Activated B cell treated with CpG ODN at 0.5 μM for 24 hours (primary cell): ENCODE results near the gene INKA2. TPM values are rescaled to one million over a fixed set of nuclear protein-coding genes. Genes with fewer than 3 reads are reported as not detected.

Experiments
- ATAC-seq: fragments of 200-7000 bp; cut with Tn5 transposase; one replicate; pipeline ENCODE4 v1.10.0; 2021; ENCODE audit warnings: low read depth, mild to moderate bottlenecking, moderate library complexity
- CTCF ChIA-PET: fragments of 350-600 bp; sonication (Branson Sonifier 250); formaldehyde crosslinking; loops from one replicate; lab custom pipeline; 2021; ENCODE audit warnings: antibody characterized with exemption; lab: Charles Lee
- POLR2A ChIA-PET: fragments of 350-600 bp; sonication (Branson Sonifier 250); formaldehyde crosslinking; loops from one replicate; lab custom pipeline; 2021; ENCODE audit warnings: antibody characterized with exemption; lab: Charles Lee
- DNase-seq: peaks from one replicate; pipeline ENCODE4 v3.0.0; 2022
- H3K27ac Mint-ChIP-seq: one replicate; pipeline ENCODE4 v1.8.0; 2020; ENCODE audit warnings: mixed read lengths
- H3K27me3 Mint-ChIP-seq: one replicate; pipeline ENCODE4 v1.8.0; 2021; ENCODE audit warnings: mixed read lengths
- H3K36me3 Mint-ChIP-seq: one replicate; pipeline ENCODE4 v1.8.0; 2021; ENCODE audit warnings: low read depth, mixed read lengths
- H3K4me1 Mint-ChIP-seq: one replicate; pipeline ENCODE4 v1.8.0; 2021; ENCODE audit warnings: mixed read lengths
- H3K4me3 Mint-ChIP-seq: one replicate; pipeline ENCODE4 v1.8.0; 2020; ENCODE audit warnings: mild to moderate bottlenecking, mixed read lengths
- H3K9me3 Mint-ChIP-seq: one replicate; pipeline ENCODE4 v1.8.0; 2020; ENCODE audit warnings: mixed read lengths
- intact Hi-C: fragments of 100-400 bp; cut with micrococcal nuclease; formaldehyde crosslinking; loops from one replicate; pipeline ENCODE4 v1.15.1; 2024
- total RNA-seq: library from RNA; stranded (reverse); gene quantifications from 2 replicates; pipeline ENCODE4 v1.2.3, GENCODE V29; 2022
- TF ChIP-seq, protein P1 (sequence below): fragments of 200-600 bp; IDR thresholded peaks from one replicate; pipeline ENCODE4 v1.8.0; 2022; ENCODE audit warnings: antibody characterized with exemption, mild to moderate bottlenecking

The INKA2 gene
- total RNA-seq, 1 donor from 2014 or later: 2.1 TPM

DNA sequence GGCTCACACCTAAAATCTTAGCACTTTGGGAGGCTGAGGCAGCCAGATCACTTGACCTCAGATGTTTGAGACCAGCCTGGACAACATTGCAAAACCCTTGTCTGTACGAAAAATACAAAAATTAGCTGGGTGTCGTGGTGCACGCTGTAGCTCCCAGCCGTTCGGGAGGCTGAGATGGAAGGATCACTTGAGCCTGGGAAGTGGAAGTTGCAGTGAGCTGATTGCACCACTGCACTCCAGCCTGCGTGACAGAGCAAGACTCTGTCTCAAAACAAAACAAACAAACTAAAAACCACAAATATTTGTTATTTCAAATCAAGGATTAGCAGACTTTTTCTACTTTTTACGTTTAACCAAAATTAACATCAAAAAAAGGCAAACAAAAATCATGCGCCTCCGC lies 31.3 kb downstream of the INKA2 start:
- TF ChIP-seq, protein P1, sequence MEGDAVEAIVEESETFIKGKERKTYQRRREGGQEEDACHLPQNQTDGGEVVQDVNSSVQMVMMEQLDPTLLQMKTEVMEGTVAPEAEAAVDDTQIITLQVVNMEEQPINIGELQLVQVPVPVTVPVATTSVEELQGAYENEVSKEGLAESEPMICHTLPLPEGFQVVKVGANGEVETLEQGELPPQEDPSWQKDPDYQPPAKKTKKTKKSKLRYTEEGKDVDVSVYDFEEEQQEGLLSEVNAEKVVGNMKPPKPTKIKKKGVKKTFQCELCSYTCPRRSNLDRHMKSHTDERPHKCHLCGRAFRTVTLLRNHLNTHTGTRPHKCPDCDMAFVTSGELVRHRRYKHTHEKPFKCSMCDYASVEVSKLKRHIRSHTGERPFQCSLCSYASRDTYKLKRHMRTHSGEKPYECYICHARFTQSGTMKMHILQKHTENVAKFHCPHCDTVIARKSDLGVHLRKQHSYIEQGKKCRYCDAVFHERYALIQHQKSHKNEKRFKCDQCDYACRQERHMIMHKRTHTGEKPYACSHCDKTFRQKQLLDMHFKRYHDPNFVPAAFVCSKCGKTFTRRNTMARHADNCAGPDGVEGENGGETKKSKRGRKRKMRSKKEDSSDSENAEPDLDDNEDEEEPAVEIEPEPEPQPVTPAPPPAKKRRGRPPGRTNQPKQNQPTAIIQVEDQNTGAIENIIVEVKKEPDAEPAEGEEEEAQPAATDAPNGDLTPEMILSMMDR: no peak
- ChIA-PET POLR2A (no interaction called here), CTCF (no interaction called here)
- no peak overlapping the region for H3K27ac Mint-ChIP-seq
- H3K36me3 Mint-ChIP-seq: peaks cover 75% of the 10 kb centered on the region
- DNase-seq (no peak), ATAC-seq (no peak)
- intact Hi-C loops: loop anchor here (2.0 kb wide), 1 partner anchor 15 kb away; no protein-coding TSS in a partner anchor
- no peaks in the 10 kb centered on the region for H3K4me1 Mint-ChIP-seq
- no peaks in the 10 kb centered on the region for H3K27me3 Mint-ChIP-seq
- H3K4me3 Mint-ChIP-seq: no peak overlapping the region
- H3K9me3 Mint-ChIP-seq: no peaks in the 10 kb centered on the region

DNA sequence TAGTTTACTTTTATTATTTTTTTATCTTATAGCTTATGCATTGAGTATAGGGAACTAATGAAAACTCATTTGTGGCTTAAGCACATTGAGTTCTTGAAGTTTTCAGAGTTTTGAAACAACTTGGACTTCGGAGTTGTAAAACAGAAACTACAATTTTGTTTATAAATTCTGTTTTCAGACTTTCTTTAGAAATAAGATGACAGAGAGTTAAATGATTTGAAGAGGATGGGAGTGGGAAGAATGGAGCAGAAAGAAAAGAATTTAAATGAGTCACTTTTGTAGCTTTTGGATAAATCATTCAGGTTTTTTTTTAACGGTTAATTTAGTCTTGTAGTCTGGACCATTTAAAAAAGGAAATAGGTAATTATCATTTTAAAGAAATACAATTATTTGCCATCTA lies 32.3 kb downstream of the INKA2 start:
- ChIA-PET POLR2A (no interaction called here), CTCF (no interaction called here)
- no peak for DNase-seq
- H3K27me3 Mint-ChIP-seq: no peaks in the 10 kb centered on the region
- no peaks in the 10 kb centered on the region for H3K9me3 Mint-ChIP-seq
- H3K4me1 Mint-ChIP-seq: no peaks in the 10 kb centered on the region
- TF ChIP-seq, protein P1: no peak
- intact Hi-C loops: loop anchor here (2.0 kb wide), 1 partner anchor 14 kb away; no protein-coding TSS in a partner anchor
- no peak overlapping the region for H3K27ac Mint-ChIP-seq
- no peak for ATAC-seq
- no peak overlapping the region for H3K4me3 Mint-ChIP-seq
- peaks cover 78% of the 10 kb centered on the region for H3K36me3 Mint-ChIP-seq

DNA sequence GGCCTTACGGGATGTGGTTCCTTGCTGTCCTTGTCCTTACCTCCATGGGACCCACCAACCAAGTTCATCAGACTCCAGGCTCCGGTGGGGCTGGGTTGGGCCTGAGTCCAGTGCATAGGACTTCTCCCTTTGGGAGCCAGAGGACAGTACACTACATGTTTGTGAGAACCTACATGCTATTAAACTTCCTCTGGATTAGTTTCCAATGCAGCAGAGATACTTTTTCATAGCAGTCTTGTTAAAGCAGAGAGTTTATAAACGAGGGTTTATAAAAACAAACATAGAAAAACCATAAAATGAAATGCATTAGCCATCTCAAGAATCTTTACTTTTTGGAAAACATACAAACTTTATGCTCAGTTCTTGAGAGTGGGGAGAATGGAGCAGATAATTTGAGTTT lies 33.4 kb downstream of the INKA2 start:
- DNase-seq (no peak), ATAC-seq (no peak)
- Mint-ChIP-seq H3K36me3 (peaks cover 78% of the 10 kb centered on the region), H3K4me1 (peaks cover 2% of the 10 kb centered on the region), H3K9me3 (no peaks in the 10 kb centered on the region), H3K27me3 (no peaks in the 10 kb centered on the region), H3K4me3 (no peak overlapping the region), H3K27ac (no peak overlapping the region)
- TF ChIP-seq, protein P1: no peak
- ChIA-PET POLR2A (no interaction called here), CTCF (interaction anchor here (1.0 to 1.4 kb wide), 3 partner anchors 7 to 198 kb away, joined by 3 to 4 read pairs (median 3); no protein-coding TSS in a partner anchor)
- intact Hi-C loops: loop anchor here (2.0 kb wide), 1 partner anchor 13 kb away; no protein-coding TSS in a partner anchor

DNA sequence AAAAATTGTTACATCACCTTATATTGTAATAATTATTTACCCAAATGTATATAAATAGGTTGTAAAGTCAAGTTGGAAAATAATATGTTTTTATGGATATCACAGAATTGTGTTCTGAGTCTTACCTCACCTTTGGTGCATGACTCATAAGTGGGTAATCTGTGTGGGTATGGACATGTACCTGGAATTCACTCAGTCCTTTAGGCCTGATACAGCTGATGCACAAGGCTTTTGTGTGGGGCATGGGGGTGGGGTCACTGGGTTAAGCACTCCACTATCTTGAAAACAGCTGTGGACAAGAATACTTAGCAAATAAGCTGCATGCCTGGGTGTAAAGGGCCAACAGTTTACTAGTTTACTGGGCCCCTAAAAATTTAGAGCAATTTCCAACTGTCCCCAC lies 34.4 kb downstream of the INKA2 start:
- POLR2A ChIA-PET: interaction anchor here (0.6 kb wide), 1 partner anchor 38 kb away, joined by 5 read pairs; no protein-coding TSS in a partner anchor
- Mint-ChIP-seq H3K4me1 (peaks cover 8% of the 10 kb centered on the region), H3K27ac (no peak overlapping the region), H3K36me3 (peaks cover 84% of the 10 kb centered on the region), H3K4me3 (no peak overlapping the region), H3K27me3 (no peaks in the 10 kb centered on the region), H3K9me3 (no peaks in the 10 kb centered on the region)
- ATAC-seq (no peak), DNase-seq (no peak)
- TF ChIP-seq, protein P1: no peak
- intact Hi-C loops: no loop called here
- CTCF ChIA-PET: interaction anchor here (1.0 to 1.4 kb wide), 4 partner anchors 8 to 197 kb away, joined by 3 to 4 read pairs (median 3); no protein-coding TSS in a partner anchor

DNA sequence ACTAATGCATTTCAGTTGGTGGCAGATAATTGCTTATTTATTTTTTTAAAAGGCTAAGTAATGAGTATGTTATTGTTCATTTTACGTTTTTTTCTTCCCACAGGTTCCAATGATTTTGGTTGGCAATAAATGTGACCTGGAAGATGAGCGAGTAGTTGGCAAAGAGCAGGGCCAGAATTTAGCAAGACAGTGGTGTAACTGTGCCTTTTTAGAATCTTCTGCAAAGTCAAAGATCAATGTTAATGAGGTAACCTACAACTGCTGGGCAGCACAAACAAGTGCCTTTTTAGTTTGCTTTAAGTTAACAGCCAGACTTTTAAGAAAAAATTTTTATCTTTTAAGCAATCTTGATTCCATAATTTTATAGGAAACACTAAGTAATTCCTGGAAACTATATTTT lies 35.0 kb downstream of the INKA2 start:
- TF ChIP-seq, protein P1: no peak
- intact Hi-C loops: no loop called here
- no peak overlapping the region for H3K27ac Mint-ChIP-seq
- CTCF ChIA-PET: interaction anchor here (1.0 to 1.4 kb wide), 3 partner anchors 9 to 196 kb away, joined by 3 to 4 read pairs (median 3); no protein-coding TSS in a partner anchor
- H3K4me3 Mint-ChIP-seq: no peak overlapping the region
- DNase-seq: no peak
- peaks cover 13% of the 10 kb centered on the region for H3K4me1 Mint-ChIP-seq
- H3K36me3 Mint-ChIP-seq: peaks cover 84% of the 10 kb centered on the region
- H3K27me3 Mint-ChIP-seq: no peaks in the 10 kb centered on the region
- POLR2A ChIA-PET: no interaction called here
- no peaks in the 10 kb centered on the region for H3K9me3 Mint-ChIP-seq
- ATAC-seq: no peak
